Mesothelial cell of epicardium (in vitro differentiated cells): Measurements from ENCODE around the gene CARMIL3. TPM values are rescaled to one million over a fixed set of nuclear protein-coding genes. Genes with fewer than 3 reads are reported as not detected.
"Not testable (repeated sequence)": the region's sequence is repeated elsewhere in the genome, so short reads cannot be mapped to it uniquely, and the experiment has no call there.

Source experiments
- DNase-seq, 2 experiments: peaks; one replicate each; pipeline ENCODE4 v3.0.0; 2021; ENCODE audit warnings: low spot score in 2 of 2; ENCODE audit not compliant: unreplicated experiment in 2 of 2
- H3K27ac Mint-ChIP-seq: 2 replicates; pipeline ENCODE4 v1.8.0; 2021; ENCODE audit warnings: mixed read lengths
- H3K27me3 Mint-ChIP-seq: 2 replicates; pipeline ENCODE4 v1.8.0; 2021; ENCODE audit warnings: low read depth, mixed read lengths
- H3K36me3 Mint-ChIP-seq: 2 replicates; pipeline ENCODE4 v1.8.0; 2021; ENCODE audit warnings: mixed read lengths
- H3K4me1 Mint-ChIP-seq: 2 replicates; pipeline ENCODE4 v1.8.0; 2021; ENCODE audit warnings: mixed read lengths
- H3K4me3 Mint-ChIP-seq: 2 replicates; pipeline ENCODE4 v1.8.0; 2021; ENCODE audit warnings: mild to moderate bottlenecking, moderate library complexity, mixed read lengths
- H3K9me3 Mint-ChIP-seq: 2 replicates; pipeline ENCODE4 v1.8.0; 2021; ENCODE audit warnings: mixed read lengths
- CTCF ChIP-seq: fragments of 200-600 bp; sonication (generic); IDR thresholded peaks from one replicate; pipeline ENCODE4 v1.5.0; 2021; ENCODE audit warnings: antibody characterized with exemption; ENCODE audit not compliant: unreplicated experiment
- total RNA-seq: library from RNA; stranded (reverse); gene quantifications from 3 replicates; pipeline ENCODE4 v1.2.1, GENCODE V29; 2021

CARMIL3 gene
- total RNA-seq, 1 donor from 2014 or later: 1.1 TPM

- not testable (repeated sequence) for H3K4me3 Mint-ChIP-seq, DNase-seq, H3K4me1 Mint-ChIP-seq, H3K36me3 Mint-ChIP-seq, H3K27ac Mint-ChIP-seq
- H3K27me3 Mint-ChIP-seq: peaks cover 15% of the 10 kb centered on the region
- peaks cover 35% of the 10 kb centered on the region for H3K9me3 Mint-ChIP-seq
Observed at GRCh38 chr14:24024939-24025418, 26.8 kb upstream of the CARMIL3 start.

- H3K4me1 Mint-ChIP-seq, H3K27me3 Mint-ChIP-seq, H3K36me3 Mint-ChIP-seq, DNase-seq, H3K27ac Mint-ChIP-seq, H3K4me3 Mint-ChIP-seq: not testable (repeated sequence)
- peaks cover 33% of the 10 kb centered on the region for H3K9me3 Mint-ChIP-seq
Observed at GRCh38 chr14:24029687-24030086, 22.1 kb upstream of the CARMIL3 start.

- H3K9me3 Mint-ChIP-seq: peaks cover 24% of the 10 kb centered on the region
- H3K27me3 Mint-ChIP-seq: not testable (repeated sequence)
Observed at GRCh38 chr14:24031331-24031730, 20.5 kb upstream of the CARMIL3 start.

GRCh38 chr14:24032727-24033418 is 18.9 kb upstream of the CARMIL3 start:
- TF ChIP-seq CTCF: no peak
- Mint-ChIP-seq H3K4me3 (no peak overlapping the region), H3K27me3 (peaks cover 2% of the 10 kb centered on the region), H3K4me1 (peaks cover 11% of the 10 kb centered on the region), H3K36me3 (no peaks in the 10 kb centered on the region), H3K9me3 (peaks cover 16% of the 10 kb centered on the region), H3K27ac (no peak overlapping the region)
- no peak for DNase-seq

More at GRCh38 chr14:24031331-24031730, 20.5 kb upstream of the CARMIL3 start:
- not testable (repeated sequence) for H3K36me3 Mint-ChIP-seq, DNase-seq, H3K4me1 Mint-ChIP-seq, H3K4me3 Mint-ChIP-seq, H3K27ac Mint-ChIP-seq

- peaks cover 11% of the 10 kb centered on the region for H3K4me1 Mint-ChIP-seq
- H3K27ac Mint-ChIP-seq: peak overlapping the region; percentile 83
- DNase-seq, H3K36me3 Mint-ChIP-seq, H3K27me3 Mint-ChIP-seq: not testable (repeated sequence)
- peak overlapping the region; percentile 87 for H3K4me3 Mint-ChIP-seq
- peaks cover 11% of the 10 kb centered on the region for H3K9me3 Mint-ChIP-seq
Observed at GRCh38 chr14:24035769-24036168, 16.0 kb upstream of the CARMIL3 start.

- peak overlapping the region; percentile 87 for H3K4me3 Mint-ChIP-seq
- H3K9me3 Mint-ChIP-seq: peaks cover 5% of the 10 kb centered on the region
- peaks cover 11% of the 10 kb centered on the region for H3K4me1 Mint-ChIP-seq
- H3K27ac Mint-ChIP-seq: peak overlapping the region; percentile 92
- peak; percentile 25 for TF ChIP-seq CTCF
- peak in 1 of 2 experiments; percentile 81 for DNase-seq
- no peaks in the 10 kb centered on the region for H3K36me3 Mint-ChIP-seq
- H3K27me3 Mint-ChIP-seq: no peaks in the 10 kb centered on the region
Observed at GRCh38 chr14:24036169-24036962, 15.4 kb upstream of the CARMIL3 start.

- Mint-ChIP-seq H3K4me3 (peak overlapping the region; percentile 87), H3K4me1 (peaks cover 11% of the 10 kb centered on the region), H3K27ac (peak overlapping the region; percentile 92)
- H3K9me3 Mint-ChIP-seq, H3K36me3 Mint-ChIP-seq, DNase-seq, H3K27me3 Mint-ChIP-seq: not testable (repeated sequence)
Observed at GRCh38 chr14:24036963-24037657, 14.7 kb upstream of the CARMIL3 start.

- H3K36me3 Mint-ChIP-seq: no peaks in the 10 kb centered on the region
- no peak for TF ChIP-seq CTCF
- H3K27ac Mint-ChIP-seq: no peak overlapping the region
- peaks cover 11% of the 10 kb centered on the region for H3K4me1 Mint-ChIP-seq
- no peak for DNase-seq
- H3K4me3 Mint-ChIP-seq: no peak overlapping the region
- peaks cover 6% of the 10 kb centered on the region for H3K27me3 Mint-ChIP-seq
- H3K9me3 Mint-ChIP-seq: peaks cover 1% of the 10 kb centered on the region
Observed at GRCh38 chr14:24037658-24038037, 14.2 kb upstream of the CARMIL3 start.
